C4-2B (cell line): Measurements from ENCODE around the gene SLC47A2.

Experiments used
- H3K27ac ChIP-seq: fragments of 450-650 bp; 2 replicates; pipeline ENCODE4 v1.5.1; 2017
- ZFX ChIP-seq: fragments of 450-650 bp; IDR thresholded peaks from 2 replicates; pipeline ENCODE4 v1.6.1; 2017
- TF ChIP-seq, protein P1 (sequence below): fragments of 450-650 bp; conservative IDR thresholded peaks from 2 replicates; pipeline ENCODE4 v1.5.1; 2017; ENCODE audit warnings: mild to moderate bottlenecking

Gene SLC47A2

DNA sequence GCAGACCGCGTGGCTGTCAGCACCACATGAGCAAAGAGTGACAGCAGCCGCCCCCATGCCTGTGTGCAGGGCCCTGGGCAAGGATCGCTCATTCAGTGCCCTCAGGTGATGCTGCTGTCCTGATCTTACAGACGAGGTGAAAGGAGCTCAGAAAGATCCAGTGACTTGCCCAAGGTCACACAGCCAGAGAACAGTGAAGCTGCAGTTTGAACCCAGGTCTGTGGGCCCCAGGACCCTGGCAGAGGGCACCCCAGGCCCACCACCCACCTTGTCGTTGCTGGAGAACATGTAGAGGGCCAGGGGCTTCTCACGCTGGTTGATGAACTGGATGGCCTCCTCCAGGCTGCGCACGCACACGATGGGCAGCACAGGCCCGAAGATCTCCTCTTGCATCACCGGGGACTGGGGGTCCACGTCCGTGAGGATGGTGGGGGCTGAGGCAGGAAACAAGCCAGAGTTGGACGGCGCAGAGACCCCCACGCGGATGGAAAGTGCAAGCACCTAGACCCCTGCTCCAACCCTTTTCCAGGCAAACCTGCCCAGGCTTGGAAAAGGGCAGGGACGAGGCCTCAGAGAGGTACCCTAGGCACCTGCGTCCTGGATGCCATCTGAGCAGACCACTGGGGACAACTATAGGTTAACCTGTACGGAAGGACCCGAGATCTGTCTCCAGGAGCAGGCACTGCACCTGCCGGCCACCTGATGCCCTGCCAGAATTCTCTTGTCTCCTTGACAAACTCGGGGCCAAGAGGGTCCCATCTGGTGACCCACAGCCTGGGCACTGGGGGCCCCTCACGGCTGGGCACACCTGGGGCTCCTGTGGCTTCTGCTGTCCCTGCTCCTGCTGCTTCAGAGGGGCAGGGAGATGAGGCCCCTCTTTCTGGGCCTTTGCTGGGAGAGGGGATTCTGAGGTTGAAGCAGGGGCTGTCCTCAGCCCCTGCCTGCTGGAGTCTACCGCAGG, 23.1 kb upstream of the SLC47A2 start:
- no peak overlapping the region for H3K27ac ChIP-seq
- TF ChIP-seq, protein P1, sequence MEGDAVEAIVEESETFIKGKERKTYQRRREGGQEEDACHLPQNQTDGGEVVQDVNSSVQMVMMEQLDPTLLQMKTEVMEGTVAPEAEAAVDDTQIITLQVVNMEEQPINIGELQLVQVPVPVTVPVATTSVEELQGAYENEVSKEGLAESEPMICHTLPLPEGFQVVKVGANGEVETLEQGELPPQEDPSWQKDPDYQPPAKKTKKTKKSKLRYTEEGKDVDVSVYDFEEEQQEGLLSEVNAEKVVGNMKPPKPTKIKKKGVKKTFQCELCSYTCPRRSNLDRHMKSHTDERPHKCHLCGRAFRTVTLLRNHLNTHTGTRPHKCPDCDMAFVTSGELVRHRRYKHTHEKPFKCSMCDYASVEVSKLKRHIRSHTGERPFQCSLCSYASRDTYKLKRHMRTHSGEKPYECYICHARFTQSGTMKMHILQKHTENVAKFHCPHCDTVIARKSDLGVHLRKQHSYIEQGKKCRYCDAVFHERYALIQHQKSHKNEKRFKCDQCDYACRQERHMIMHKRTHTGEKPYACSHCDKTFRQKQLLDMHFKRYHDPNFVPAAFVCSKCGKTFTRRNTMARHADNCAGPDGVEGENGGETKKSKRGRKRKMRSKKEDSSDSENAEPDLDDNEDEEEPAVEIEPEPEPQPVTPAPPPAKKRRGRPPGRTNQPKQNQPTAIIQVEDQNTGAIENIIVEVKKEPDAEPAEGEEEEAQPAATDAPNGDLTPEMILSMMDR = no peak

DNA sequence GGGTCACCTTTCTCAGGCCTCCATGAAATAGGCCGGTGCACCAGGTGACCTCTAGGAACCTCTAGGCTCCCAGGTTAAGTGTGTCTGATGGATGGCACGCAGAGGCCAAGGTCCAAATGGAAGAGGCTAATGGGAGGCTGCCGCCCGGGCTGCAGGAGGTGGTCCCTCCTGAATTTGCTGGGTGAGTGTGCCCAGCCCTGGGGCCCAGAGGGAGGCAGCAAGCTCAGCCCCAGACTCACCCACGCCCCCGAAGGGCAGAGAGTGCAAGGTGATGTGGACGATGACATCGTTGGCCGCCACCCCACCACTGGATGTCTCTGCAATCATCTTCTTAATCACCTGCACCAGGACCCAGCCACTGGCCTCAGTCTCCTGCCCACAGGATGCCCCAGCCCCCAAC, 22.4 kb upstream of the SLC47A2 start:
- H3K27ac ChIP-seq = no peak overlapping the region
- TF ChIP-seq, protein P1 = no peak
- TF ChIP-seq ZFX = no peak

DNA sequence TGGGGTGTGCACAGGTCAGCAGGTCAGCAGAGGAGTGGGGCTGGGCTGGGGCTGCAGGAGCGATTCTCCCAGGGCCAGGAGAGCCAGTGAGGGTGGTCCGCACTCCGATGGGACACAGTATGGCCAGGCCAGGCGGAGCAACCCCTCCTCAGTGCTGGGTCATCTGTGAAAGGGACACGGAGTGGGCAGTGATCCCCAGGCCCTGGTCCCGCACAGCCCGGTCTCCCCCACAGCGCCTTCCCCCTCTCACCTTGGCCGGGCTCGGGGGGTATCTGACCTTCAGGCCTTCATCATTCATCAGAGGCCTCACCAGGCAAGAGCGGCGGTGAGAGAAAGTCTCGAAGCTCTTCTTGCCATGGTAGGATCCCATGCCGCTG, 21.7 kb upstream of the SLC47A2 start:
- H3K27ac ChIP-seq = no peak overlapping the region
- TF ChIP-seq, protein P1 = no peak
- no peak for TF ChIP-seq ZFX

DNA sequence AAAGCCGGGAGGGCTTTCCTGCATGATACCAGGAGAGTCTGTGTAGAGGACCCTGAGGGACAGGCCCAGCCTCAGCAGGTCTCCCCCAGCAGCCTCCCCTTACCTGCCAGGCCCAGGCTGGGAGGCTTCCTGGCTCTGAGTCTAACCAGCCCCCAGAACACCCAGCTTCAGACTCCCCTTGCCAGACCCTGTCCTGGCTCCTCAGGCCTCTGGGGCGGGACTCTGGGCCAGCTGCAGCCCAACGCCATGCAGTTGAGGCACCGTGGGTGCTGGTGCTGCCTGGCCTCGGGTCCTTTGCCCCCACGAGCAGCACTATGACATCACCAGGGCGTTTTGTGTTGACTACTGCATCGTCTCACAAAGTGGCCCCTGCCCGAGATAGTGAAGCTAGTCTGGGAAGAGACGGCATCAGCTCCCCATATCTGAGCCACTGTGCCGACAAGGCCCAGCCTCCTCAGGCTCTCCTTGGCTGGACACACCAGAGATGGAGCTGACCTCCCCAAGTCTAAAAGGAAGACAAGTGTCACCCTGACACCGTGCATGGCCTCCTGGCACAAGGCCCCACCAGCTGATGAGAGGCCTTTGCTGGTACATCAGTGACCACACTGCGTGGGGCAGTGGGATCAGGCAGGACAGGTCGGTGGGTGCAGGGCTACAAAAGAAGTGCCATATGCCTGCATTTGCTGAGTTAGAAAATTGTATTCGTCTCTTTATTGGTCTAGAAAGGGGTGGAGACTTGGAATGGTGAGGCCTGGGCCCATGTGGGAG, 21.1 kb upstream of the SLC47A2 start:
- no peak overlapping the region for H3K27ac ChIP-seq
- TF ChIP-seq, protein P1 = no peak
- no peak for TF ChIP-seq ZFX

DNA sequence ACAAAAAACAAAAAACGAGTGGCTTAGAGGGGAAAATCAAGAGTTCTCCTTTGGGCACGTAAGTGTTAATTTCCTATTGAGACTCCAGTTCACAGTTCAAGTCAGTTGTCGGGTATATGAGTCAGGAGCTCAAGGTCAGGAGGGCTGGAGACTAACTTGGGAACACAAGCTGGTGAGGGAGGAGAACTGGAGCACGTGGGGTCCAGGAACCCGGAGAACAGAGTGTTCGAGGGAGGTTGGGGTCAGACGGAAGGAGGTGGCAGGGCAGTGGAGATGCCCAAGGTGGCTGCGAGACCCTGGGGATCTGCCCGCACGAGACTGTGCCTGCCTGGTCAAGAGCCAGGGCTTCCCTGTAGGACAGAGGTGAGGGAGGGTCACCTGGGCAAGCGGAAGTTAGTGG, 19.7 kb upstream of the SLC47A2 start:
- no peak for TF ChIP-seq ZFX
- TF ChIP-seq, protein P1 = no peak
- no peak overlapping the region for H3K27ac ChIP-seq

DNA sequence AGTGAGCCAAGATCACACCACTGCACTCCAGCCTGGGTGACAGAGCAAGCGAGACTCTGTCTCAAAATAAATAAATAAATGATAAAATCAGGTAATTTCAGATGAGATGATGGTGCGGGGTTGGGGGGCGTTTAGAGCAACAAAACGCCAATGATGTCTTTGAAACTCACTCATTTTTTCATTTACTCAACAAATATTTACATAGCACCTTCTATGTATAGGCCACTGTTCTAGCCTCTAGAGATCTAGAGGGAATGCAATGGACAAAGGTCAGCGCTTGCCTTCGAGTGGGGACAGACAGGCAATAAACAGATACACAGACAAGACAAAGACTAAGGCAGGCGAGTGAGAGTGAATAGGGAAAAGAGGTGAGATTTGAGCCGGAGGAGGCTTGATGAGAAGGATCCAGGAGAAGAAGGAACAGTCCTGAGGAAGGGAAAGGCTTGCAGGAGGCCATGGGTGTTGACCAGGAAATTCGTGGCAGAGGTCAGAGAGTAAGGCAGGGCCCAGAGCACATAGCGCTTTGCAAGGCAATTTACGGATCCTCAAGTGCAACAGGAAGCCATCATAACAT, 17.7 kb upstream of the SLC47A2 start:
- TF ChIP-seq, protein P1 = no peak
- TF ChIP-seq ZFX = no peak
- no peak overlapping the region for H3K27ac ChIP-seq

DNA sequence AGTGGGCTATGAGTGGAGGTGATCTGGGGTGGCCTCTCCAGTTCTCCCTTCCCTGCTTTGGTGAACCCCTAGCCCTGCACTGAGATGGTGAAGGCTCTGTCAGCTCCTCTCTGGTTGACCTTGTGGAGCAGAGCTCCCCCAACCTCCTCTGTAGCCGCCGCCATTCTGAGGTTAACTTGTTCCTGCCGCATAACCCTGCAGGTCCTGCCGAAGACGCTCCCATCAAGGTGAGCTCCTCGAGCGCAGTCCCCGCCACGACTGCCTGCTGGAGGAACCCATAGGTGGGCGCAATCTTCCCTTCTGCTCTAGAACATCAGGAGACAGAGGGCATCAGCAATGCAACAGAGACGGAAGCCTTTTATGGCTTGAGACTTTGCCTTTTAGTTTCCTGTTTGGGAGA, 15.2 kb upstream of the SLC47A2 start:
- TF ChIP-seq, protein P1 = no peak
- TF ChIP-seq ZFX = no peak
- H3K27ac ChIP-seq = no peak overlapping the region
